Stomach smooth muscle (tissue), 2 donors: ENCODE data around the gene PUM2.

ENCODE experiments used
- H3K27ac ChIP-seq: one replicate; pipeline ENCODE4 v1.7.0; 2013; ENCODE audit warnings: mild to moderate bottlenecking, low read length, inconsistent platforms
- H3K27me3 ChIP-seq, 2 donors: one replicate each; pipeline ENCODE4 v1.7.0; 2013; ENCODE audit warnings: low read length in 2 of 2; ENCODE audit not compliant: insufficient read depth in 2 of 2, control insufficient read depth in 1 of 2
- H3K36me3 ChIP-seq, 2 donors: one replicate each; pipeline ENCODE4 v1.7.0; 2013; ENCODE audit warnings: low read length in 2 of 2; ENCODE audit not compliant: control insufficient read depth in 2 of 2, insufficient read depth in 2 of 2
- H3K4me1 ChIP-seq: one replicate; pipeline ENCODE4 v1.7.0; 2013; ENCODE audit warnings: low read length; ENCODE audit not compliant: control insufficient read depth, insufficient read depth
- H3K4me3 ChIP-seq, 2 donors: one replicate each; pipeline ENCODE4 v1.7.0; 2013; ENCODE audit warnings: low read length in 2 of 2
- H3K9ac ChIP-seq, 2 donors: one replicate each; pipeline ENCODE4 v1.7.0; 2013; ENCODE audit warnings: low read length in 2 of 2, mild to moderate bottlenecking in 1 of 2
- H3K9me3 ChIP-seq, 2 donors: one replicate each; pipeline ENCODE4 v1.7.0; 2013; ENCODE audit warnings: low read length in 2 of 2; ENCODE audit not compliant: control insufficient read depth in 2 of 2
- donor health status: healthy.
- donor health status: Pancreatic carcinoma.

PUM2 gene

GRCh38 chr2:20222014-20222768, 128.5 kb downstream of the PUM2 start:
- Histone ChIP-seq H3K9ac (no peak overlapping the region), H3K4me3 (no peak overlapping the region), H3K27me3 (peaks cover 3 to 7% of the 10 kb centered on the region in 2 donors), H3K4me1 (peaks cover 27% of the 10 kb centered on the region), H3K9me3 (no peaks in the 10 kb centered on the region), H3K27ac (no peak overlapping the region), H3K36me3 (no peaks in the 10 kb centered on the region)

GRCh38 chr2:20221555-20221973, 129.1 kb downstream of the PUM2 start:
- peaks cover 3 to 7% of the 10 kb centered on the region in 2 donors for H3K27me3 ChIP-seq
- H3K27ac ChIP-seq: no peak overlapping the region

GRCh38 chr2:20220806-20221554, 129.7 kb downstream of the PUM2 start:
- Histone ChIP-seq H3K27ac (no peak overlapping the region), H3K4me1 (peaks cover 26% of the 10 kb centered on the region), H3K27me3 (peaks cover 0 to 1% of the 10 kb centered on the region in 2 donors), H3K4me3 (no peak overlapping the region), H3K36me3 (no peaks in the 10 kb centered on the region), H3K9me3 (no peaks in the 10 kb centered on the region), H3K9ac (no peak overlapping the region)

More at GRCh38 chr2:20221555-20221973, 129.1 kb downstream of the PUM2 start:
- no peaks in the 10 kb centered on the region for H3K36me3 ChIP-seq
- H3K4me1 ChIP-seq: peaks cover 27% of the 10 kb centered on the region
- no peak overlapping the region for H3K4me3 ChIP-seq
- no peak overlapping the region for H3K9ac ChIP-seq
- H3K9me3 ChIP-seq: no peaks in the 10 kb centered on the region

- H3K36me3 ChIP-seq: no peaks in the 10 kb centered on the region
- H3K9me3 ChIP-seq: no peaks in the 10 kb centered on the region
- H3K9ac ChIP-seq: no peak overlapping the region
- peaks cover 18% of the 10 kb centered on the region for H3K4me1 ChIP-seq
- H3K27ac ChIP-seq: no peak overlapping the region
- H3K27me3 ChIP-seq: no peaks in the 10 kb centered on the region
- no peak overlapping the region for H3K4me3 ChIP-seq
These were observed 130.8 kb downstream of the PUM2 start for GRCh38 chr2:20219763-20220380.

- Histone ChIP-seq H3K9ac (no peak overlapping the region), H3K27ac (no peak overlapping the region), H3K9me3 (no peaks in the 10 kb centered on the region), H3K4me3 (no peak overlapping the region), H3K27me3 (no peaks in the 10 kb centered on the region), H3K36me3 (no peaks in the 10 kb centered on the region), H3K4me1 (peaks cover 9% of the 10 kb centered on the region)
These were observed 132.0 kb downstream of the PUM2 start for GRCh38 chr2:20218331-20219320.

GRCh38 chr2:20217041-20217970, 133.3 kb downstream of the PUM2 start:
- Histone ChIP-seq H3K4me1 (no peaks in the 10 kb centered on the region), H3K27ac (no peak overlapping the region), H3K9me3 (no peaks in the 10 kb centered on the region), H3K36me3 (no peaks in the 10 kb centered on the region), H3K4me3 (no peak overlapping the region), H3K9ac (no peak overlapping the region), H3K27me3 (no peaks in the 10 kb centered on the region)

GRCh38 chr2:20216130-20217025, 134.3 kb downstream of the PUM2 start:
- no peak overlapping the region for H3K4me3 ChIP-seq
- no peaks in the 10 kb centered on the region for H3K9me3 ChIP-seq
- no peaks in the 10 kb centered on the region for H3K36me3 ChIP-seq
- no peaks in the 10 kb centered on the region for H3K27me3 ChIP-seq
- H3K4me1 ChIP-seq: no peaks in the 10 kb centered on the region
- H3K27ac ChIP-seq: no peak overlapping the region
- H3K9ac ChIP-seq: no peak overlapping the region

- no peak overlapping the region for H3K4me3 ChIP-seq
- H3K27me3 ChIP-seq: no peaks in the 10 kb centered on the region
- H3K9ac ChIP-seq: no peak overlapping the region
- H3K4me1 ChIP-seq: no peaks in the 10 kb centered on the region
- H3K36me3 ChIP-seq: no peaks in the 10 kb centered on the region
- no peaks in the 10 kb centered on the region for H3K9me3 ChIP-seq
- H3K27ac ChIP-seq: no peak overlapping the region
These were observed 135.2 kb downstream of the PUM2 start for GRCh38 chr2:20215183-20216040.
